ENCODE measurements around the gene NRXN2. TPM values are rescaled to one million over a fixed set of nuclear protein-coding genes. Genes with fewer than 3 reads are reported as not detected.

NRXN2 gene
- polyA plus RNA-seq, 1 of the 3 experiments (the other 2 are of a cell fraction): 0.15 TPM

DNA sequence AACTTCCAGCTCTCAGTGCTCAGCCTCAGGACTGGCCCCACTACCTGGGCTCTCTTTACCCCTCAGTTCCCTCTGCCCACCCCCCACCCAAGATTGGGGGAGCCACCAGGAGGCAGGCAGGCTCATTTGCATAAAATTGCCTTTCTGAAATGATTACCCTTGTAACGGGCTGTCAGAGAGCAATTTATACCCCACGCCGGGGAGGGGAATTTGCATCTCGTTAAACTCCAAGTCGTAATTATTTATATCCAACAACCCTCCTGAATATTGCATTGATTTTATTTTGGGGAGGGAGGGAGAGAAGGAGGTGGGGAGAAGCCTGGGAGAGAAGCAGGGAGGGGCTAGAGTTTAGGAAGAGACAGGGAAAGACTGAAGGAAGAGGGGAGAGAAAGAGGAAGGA is 8.3 kb downstream of the NRXN2 start (continued):
- TF ChIP-seq EZH2phosphoT487 (IDR thresholded peaks at IDR 0.05; ENCODE audit: borderline replicate concordance, low read depth) (no peak), RCOR1 (IDR thresholded peaks at IDR 0.05; ENCODE audit: low read length) (no peak), GABPA (IDR thresholded peaks at IDR 0.05; ENCODE audit: low read depth) (no peak), ELF1 (IDR thresholded peaks at IDR 0.05) (no peak), SMC3 (IDR thresholded peaks at IDR 0.05; ENCODE audit: low read depth, low read length) (no peak)

DNA sequence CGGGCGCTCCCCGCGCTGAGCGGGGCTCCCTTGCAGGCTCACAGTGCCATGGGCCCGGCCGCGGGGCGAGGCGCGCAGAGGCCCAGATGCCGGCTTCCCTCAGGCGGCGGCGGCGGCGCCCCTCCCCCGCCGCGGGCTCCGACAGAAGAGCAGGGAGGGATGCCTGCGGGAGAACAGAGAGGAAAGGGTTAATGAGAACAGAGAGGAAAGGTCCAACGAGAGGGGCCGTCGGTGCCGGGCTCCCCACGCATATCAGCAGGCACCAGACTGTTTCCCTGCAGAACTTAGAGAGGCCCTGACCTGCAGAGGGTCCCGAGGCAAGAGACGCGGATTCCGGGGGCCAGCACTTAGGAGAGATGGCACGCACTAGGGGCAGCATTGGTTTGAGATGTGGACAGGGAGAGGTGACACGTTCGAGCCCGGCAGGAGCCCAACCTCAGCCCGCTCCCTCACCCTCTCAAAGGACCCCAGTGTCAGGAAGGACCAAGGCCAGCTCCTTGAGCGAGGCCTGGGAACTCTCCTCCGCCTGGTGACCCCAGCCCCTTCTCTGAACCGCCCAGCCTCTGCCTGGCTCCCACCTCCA is 9.1 kb downstream of the NRXN2 start:
- 52% methylated on average over 27 of the region's 39 CpGs for WGBS (ENCODE audit: low lambda C conversion rate)
- ChIA-PET CTCF (interaction anchor here (1.6 to 7.1 kb wide), 3 partner anchors 25 to 53 kb away, joined by 3 to 68 read pairs (median 5); partner anchors contain the start of gene RASGRP2), POLR2A (no interaction called here)
- H3K27ac ChIP-seq (ENCODE audit: low read depth in 2 of 2, low read length in 1 of 2): no peak overlapping the region
- H3K9ac ChIP-seq: no peak overlapping the region
- H3K9me2 ChIP-seq: no peaks in the 10 kb centered on the region
- TF ChIP-seq RAD21 (IDR thresholded peaks at IDR 0.05; ENCODE audit: low read length) (no peak), JUND (IDR thresholded peaks at IDR 0.05) (no peak)
- TF ChIP-seq, protein P1, sequence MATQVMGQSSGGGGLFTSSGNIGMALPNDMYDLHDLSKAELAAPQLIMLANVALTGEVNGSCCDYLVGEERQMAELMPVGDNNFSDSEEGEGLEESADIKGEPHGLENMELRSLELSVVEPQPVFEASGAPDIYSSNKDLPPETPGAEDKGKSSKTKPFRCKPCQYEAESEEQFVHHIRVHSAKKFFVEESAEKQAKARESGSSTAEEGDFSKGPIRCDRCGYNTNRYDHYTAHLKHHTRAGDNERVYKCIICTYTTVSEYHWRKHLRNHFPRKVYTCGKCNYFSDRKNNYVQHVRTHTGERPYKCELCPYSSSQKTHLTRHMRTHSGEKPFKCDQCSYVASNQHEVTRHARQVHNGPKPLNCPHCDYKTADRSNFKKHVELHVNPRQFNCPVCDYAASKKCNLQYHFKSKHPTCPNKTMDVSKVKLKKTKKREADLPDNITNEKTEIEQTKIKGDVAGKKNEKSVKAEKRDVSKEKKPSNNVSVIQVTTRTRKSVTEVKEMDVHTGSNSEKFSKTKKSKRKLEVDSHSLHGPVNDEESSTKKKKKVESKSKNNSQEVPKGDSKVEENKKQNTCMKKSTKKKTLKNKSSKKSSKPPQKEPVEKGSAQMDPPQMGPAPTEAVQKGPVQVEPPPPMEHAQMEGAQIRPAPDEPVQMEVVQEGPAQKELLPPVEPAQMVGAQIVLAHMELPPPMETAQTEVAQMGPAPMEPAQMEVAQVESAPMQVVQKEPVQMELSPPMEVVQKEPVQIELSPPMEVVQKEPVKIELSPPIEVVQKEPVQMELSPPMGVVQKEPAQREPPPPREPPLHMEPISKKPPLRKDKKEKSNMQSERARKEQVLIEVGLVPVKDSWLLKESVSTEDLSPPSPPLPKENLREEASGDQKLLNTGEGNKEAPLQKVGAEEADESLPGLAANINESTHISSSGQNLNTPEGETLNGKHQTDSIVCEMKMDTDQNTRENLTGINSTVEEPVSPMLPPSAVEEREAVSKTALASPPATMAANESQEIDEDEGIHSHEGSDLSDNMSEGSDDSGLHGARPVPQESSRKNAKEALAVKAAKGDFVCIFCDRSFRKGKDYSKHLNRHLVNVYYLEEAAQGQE (IDR thresholded peaks at IDR 0.05; ENCODE audit: low read depth, low read length): 0 out of 2 replicates have a peak, but pooled peaks have one; percentile 12
- H3K79me2 ChIP-seq (ENCODE audit: insufficient read depth): no peaks in the 10 kb centered on the region
- H2AFZ ChIP-seq (ENCODE audit: low read depth): no peak overlapping the region
- no peaks in the 10 kb centered on the region for H4K20me1 ChIP-seq (ENCODE audit: insufficient read depth)
- H3K36me3 ChIP-seq (replicated peaks in 1 of 2; ENCODE audit: control insufficient read depth in 1 of 2, insufficient read depth in 2 of 2, low read length in 1 of 2): no peaks in the 10 kb centered on the region
- peaks cover 3% of the 10 kb centered on the region for H3F3A ChIP-seq (replicated peaks; ENCODE audit: insufficient read depth)
- peaks cover 0 to 30% of the 10 kb centered on the region in 2 experiments; a peak in 1 of 4 replicates for H3K4me1 ChIP-seq (ENCODE audit: control insufficient read depth in 1 of 2, insufficient read depth in 2 of 2, low read depth in 1 of 2, low read length in 1 of 2)
- H3K9me3 ChIP-seq: no peaks in the 10 kb centered on the region
- no peak overlapping the region for H3K4me3 ChIP-seq (ENCODE audit: low read depth in 2 of 2, low read length in 1 of 2)
- peaks cover 13% of the 10 kb centered on the region; the same call in 1 of the 2 replicates for H3K27me3 ChIP-seq (ENCODE audit: insufficient read depth)
- no peak overlapping the region for H3K4me2 ChIP-seq
- no peak for DNase-seq

DNA sequence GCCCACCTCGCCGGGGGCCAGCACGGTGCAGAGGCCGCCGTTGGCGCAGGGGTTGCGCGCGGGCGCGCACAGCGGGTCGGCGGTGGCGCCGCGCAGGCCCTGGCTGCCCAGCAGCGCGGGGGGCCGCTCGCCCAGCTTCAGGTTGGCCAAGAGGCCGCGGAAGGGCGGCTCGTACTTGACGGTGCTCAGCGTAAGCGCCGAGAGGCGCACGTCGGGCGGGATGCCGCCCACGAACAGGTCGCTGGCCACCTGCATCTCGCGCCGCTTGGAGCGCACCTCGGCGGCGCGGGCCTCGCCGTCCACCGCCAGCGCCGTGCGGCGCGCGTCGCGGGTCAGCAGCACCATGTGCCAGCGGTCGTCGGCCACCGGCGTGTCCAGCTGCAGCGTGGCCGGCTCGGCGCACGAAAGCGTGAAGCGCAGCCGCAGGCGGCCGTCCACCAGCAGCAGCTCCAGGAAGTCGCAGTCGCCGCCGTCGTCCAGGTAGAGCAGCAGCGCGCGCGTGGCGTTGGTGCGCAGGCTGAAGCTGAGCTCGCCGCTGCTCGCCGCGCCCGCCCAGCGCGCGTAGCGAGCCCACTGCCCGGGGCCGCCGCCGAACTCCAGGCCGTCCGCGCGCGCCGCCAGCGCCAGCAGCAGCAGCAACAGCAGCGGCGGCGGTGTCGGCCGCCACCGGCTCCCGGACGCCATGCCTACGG is 9.8 kb downstream of the NRXN2 start:
- DNase-seq: no peak
- Histone ChIP-seq H3K27me3 (ENCODE audit: insufficient read depth) (peaks cover 11% of the 10 kb centered on the region; the same call in 1 of the 2 replicates), H3K9me3 (no peaks in the 10 kb centered on the region), H3K27ac (ENCODE audit: low read depth in 2 of 2, low read length in 1 of 2) (no peak overlapping the region), H3K79me2 (ENCODE audit: insufficient read depth) (no peaks in the 10 kb centered on the region), H3K4me2 (no peak overlapping the region), H4K20me1 (ENCODE audit: insufficient read depth) (no peaks in the 10 kb centered on the region), H3K9me2 (no peaks in the 10 kb centered on the region), H3K4me1 (ENCODE audit: control insufficient read depth in 1 of 2, insufficient read depth in 2 of 2, low read depth in 1 of 2, low read length in 1 of 2) (peaks cover 0 to 34% of the 10 kb centered on the region in 2 experiments; a peak in 3 of 4 replicates), H2AFZ (ENCODE audit: low read depth) (no peak overlapping the region), H3K4me3 (ENCODE audit: low read depth in 2 of 2, low read length in 1 of 2) (no peak overlapping the region), H3K9ac (no peak overlapping the region), H3K36me3 (replicated peaks in 1 of 2; ENCODE audit: control insufficient read depth in 1 of 2, insufficient read depth in 2 of 2, low read length in 1 of 2) (no peaks in the 10 kb centered on the region), H3F3A (replicated peaks; ENCODE audit: insufficient read depth) (peaks cover 6% of the 10 kb centered on the region)
- ChIA-PET POLR2A (no interaction called here), CTCF (interaction anchor here (0.9 to 1.8 kb wide), 2 partner anchors 8 to 30 kb away, joined by 3 to 5 read pairs; partner anchors contain the start of gene RASGRP2)
- WGBS (ENCODE audit: low lambda C conversion rate): 91% methylated on average over 68 of the region's 111 CpGs
- TF ChIP-seq, protein P2, sequence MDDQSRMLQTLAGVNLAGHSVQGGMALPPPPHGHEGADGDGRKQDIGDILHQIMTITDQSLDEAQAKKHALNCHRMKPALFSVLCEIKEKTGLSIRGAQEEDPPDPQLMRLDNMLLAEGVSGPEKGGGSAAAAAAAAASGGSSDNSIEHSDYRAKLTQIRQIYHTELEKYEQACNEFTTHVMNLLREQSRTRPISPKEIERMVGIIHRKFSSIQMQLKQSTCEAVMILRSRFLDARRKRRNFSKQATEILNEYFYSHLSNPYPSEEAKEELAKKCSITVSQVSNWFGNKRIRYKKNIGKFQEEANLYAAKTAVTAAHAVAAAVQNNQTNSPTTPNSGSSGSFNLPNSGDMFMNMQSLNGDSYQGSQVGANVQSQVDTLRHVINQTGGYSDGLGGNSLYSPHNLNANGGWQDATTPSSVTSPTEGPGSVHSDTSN (IDR thresholded peaks at IDR 0.05): no peak
- no peak for TF ChIP-seq TEAD4 (IDR thresholded peaks at IDR 0.05; ENCODE audit: borderline replicate concordance, insufficient read depth)
- no peak for TF ChIP-seq NRF1 (IDR thresholded peaks at IDR 0.05; ENCODE audit: low read depth, low read length)
- no peak for TF ChIP-seq JUND (IDR thresholded peaks at IDR 0.05)
- TF ChIP-seq, protein P3, sequence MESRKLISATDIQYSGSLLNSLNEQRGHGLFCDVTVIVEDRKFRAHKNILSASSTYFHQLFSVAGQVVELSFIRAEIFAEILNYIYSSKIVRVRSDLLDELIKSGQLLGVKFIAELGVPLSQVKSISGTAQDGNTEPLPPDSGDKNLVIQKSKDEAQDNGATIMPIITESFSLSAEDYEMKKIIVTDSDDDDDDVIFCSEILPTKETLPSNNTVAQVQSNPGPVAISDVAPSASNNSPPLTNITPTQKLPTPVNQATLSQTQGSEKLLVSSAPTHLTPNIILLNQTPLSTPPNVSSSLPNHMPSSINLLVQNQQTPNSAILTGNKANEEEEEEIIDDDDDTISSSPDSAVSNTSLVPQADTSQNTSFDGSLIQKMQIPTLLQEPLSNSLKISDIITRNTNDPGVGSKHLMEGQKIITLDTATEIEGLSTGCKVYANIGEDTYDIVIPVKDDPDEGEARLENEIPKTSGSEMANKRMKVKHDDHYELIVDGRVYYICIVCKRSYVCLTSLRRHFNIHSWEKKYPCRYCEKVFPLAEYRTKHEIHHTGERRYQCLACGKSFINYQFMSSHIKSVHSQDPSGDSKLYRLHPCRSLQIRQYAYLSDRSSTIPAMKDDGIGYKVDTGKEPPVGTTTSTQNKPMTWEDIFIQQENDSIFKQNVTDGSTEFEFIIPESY (IDR thresholded peaks at IDR 0.05; ENCODE audit: borderline replicate concordance, low read depth): no peak
- TF ChIP-seq, protein P4, sequence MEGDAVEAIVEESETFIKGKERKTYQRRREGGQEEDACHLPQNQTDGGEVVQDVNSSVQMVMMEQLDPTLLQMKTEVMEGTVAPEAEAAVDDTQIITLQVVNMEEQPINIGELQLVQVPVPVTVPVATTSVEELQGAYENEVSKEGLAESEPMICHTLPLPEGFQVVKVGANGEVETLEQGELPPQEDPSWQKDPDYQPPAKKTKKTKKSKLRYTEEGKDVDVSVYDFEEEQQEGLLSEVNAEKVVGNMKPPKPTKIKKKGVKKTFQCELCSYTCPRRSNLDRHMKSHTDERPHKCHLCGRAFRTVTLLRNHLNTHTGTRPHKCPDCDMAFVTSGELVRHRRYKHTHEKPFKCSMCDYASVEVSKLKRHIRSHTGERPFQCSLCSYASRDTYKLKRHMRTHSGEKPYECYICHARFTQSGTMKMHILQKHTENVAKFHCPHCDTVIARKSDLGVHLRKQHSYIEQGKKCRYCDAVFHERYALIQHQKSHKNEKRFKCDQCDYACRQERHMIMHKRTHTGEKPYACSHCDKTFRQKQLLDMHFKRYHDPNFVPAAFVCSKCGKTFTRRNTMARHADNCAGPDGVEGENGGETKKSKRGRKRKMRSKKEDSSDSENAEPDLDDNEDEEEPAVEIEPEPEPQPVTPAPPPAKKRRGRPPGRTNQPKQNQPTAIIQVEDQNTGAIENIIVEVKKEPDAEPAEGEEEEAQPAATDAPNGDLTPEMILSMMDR (IDR thresholded peaks at IDR 0.05): no peak
- TF ChIP-seq, protein P5, sequence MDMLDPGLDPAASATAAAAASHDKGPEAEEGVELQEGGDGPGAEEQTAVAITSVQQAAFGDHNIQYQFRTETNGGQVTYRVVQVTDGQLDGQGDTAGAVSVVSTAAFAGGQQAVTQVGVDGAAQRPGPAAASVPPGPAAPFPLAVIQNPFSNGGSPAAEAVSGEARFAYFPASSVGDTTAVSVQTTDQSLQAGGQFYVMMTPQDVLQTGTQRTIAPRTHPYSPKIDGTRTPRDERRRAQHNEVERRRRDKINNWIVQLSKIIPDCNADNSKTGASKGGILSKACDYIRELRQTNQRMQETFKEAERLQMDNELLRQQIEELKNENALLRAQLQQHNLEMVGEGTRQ (IDR thresholded peaks at IDR 0.05; ENCODE audit: borderline replicate concordance, low read depth, low read length): no peak
- no peak for TF ChIP-seq ELF1 (IDR thresholded peaks at IDR 0.05)
